Thyroid gland (tissue), 4 donors: ENCODE measurements around the gene SLCO2B1.

Experiments
- CTCF ChIP-seq, 6 experiments: fragments of 200-600 bp in 3 of 6; fragments of 450-650 bp in 3 of 6; sonication (generic) in 3 of 6; IDR thresholded peaks; one replicate each; pipeline ENCODE4 v1.5.1; 2016 to 2019; ENCODE audit warnings: antibody characterized with exemption in 6 of 6, mild to moderate bottlenecking in 2 of 6, inconsistent platforms in 1 of 6, moderate library complexity in 1 of 6
- POLR2A ChIP-seq, 2 donors: fragments of 450-650 bp; IDR thresholded peaks; one replicate each; pipeline ENCODE4 v1.6.1; 2017; ENCODE audit warnings: antibody characterized with exemption in 2 of 2, mild to moderate bottlenecking in 2 of 2, moderate library complexity in 1 of 2

DNA sequence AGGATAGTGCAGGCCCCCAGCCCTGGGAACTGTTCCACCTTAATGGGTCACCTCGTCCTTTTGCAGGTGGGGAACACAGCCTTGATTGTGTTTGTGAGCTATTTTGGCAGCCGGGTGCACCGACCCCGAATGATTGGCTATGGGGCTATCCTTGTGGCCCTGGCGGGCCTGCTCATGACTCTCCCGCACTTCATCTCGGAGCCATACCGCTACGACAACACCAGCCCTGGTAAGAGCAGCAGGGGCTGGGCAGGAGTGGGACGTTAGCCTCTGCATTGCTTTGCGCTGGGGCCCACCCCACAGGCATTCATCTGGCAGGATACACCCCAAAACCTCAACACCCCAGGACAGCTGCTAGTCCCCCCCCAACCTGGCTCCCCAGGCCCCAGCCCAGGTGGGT, 14.8 kb downstream of the SLCO2B1 start:
- TF ChIP-seq CTCF (IDR thresholded peaks at IDR 0.05), result no peak
- TF ChIP-seq POLR2A (IDR thresholded peaks at IDR 0.05), result no peak
